HG03571 (cell line): ENCODE results near the gene FGGY.
"Not testable (repeated sequence)": the region's sequence is repeated elsewhere in the genome, so short reads cannot be mapped to it uniquely, and the experiment has no call there.

ENCODE experiments used
- ATAC-seq: cut with Tn5 transposase; IDR thresholded peaks from one replicate; pipeline ENCODE4 v1.9.1; 2021; ENCODE audit not compliant: unreplicated experiment

Gene FGGY

GRCh38 chr1:59433440-59433813, 136.5 kb downstream of the FGGY start:
- no peak for ATAC-seq

GRCh38 chr1:59434336-59434735, 137.4 kb downstream of the FGGY start:
- no peak for ATAC-seq

GRCh38 chr1:59436637-59437036, 139.7 kb downstream of the FGGY start:
- ATAC-seq: no peak

- no peak for ATAC-seq
Measured at GRCh38 chr1:59438058-59438560, 141.2 kb downstream of the FGGY start.

GRCh38 chr1:59442492-59442891, 145.6 kb downstream of the FGGY start:
- no peak for ATAC-seq

GRCh38 chr1:59443310-59443709, 146.4 kb downstream of the FGGY start:
- ATAC-seq: no peak

- no peak for ATAC-seq
Measured at GRCh38 chr1:59444520-59444919, 147.6 kb downstream of the FGGY start.

- no peak for ATAC-seq
Measured at GRCh38 chr1:59445040-59445439, 148.1 kb downstream of the FGGY start.

DNA sequence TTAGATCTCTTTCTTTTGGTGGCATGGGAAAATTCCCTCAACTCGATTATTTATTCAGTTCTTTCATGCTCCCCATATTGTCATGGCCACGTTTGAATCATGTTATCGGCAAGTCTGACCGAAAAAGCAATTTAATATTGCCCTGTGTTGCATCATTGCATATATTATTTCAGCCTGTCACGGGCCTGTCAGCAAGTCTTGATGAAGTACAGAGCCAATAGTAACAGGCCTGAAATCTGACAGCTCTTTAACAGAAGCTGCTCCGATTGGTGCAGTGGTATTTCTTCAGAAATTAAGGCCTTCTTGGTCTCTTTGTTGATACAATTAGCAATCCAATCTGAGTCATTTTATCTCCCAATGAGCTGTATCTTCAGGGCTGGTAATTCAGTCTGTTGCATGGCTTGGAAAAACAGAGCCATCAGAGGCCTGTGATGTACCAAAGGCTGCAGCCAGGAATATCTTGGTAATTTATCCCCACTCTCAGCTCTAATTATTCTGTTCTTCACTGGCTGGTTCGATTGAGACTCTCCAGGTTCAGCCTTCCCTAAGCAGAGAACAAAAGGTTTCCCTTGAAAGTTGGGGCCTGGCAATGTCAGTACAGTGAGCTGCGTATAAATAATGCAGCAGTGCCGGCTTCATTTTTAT, 149.5 kb downstream of the FGGY start:
- ATAC-seq: no peak

DNA sequence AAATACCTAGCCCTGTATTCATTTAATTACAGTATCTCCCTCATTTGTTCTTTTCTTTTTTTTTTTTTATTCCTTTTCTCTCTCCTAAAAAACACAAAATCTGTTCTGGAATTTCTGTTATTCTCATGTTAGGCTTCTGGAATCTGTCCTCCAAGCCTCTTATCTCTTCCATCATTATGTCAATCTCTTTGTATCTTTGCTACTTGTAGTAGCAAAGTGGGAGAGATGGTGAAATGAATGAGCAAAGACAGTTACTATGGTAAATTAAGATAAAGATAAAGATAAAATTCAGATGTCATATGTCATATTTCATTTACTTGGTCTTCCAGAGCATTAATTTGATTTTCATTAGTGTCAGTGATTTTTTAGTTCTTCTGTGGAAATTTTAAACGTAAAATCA, 155.1 kb downstream of the FGGY start:
- no peak for ATAC-seq

- ATAC-seq: no peak
Measured at GRCh38 chr1:59452559-59452958, 155.7 kb downstream of the FGGY start.

DNA sequence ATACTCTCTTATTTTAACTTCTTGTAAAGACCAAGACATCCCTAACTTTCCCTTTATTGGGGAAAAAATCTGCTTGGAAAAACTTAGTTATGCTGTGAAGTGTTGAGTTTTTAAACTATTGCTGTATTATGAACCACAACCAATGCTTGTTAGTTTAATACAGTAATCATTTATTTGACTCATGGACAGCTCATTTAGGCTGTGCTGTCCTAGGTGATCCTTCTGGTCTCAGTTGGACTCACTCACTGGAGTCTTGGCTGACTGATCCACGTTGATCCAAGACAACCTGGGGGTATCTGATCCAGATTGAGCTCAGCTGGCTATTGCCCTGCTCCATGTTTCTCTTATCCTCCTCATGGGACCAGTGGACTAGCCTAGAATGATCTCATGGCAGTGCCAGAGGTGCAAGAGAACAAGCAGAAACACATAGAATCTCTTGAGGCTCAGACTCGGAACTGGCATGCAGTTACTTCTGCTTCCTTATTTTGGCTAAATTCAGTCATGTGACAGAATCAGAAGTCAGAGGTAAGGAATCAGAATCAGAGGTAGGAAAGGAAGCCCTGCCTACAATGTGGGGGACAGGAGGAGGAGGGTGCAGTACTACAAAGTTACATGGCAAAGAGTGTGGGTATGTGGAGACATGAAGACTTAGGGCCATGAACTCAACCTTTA, 156.5 kb downstream of the FGGY start:
- no peak for ATAC-seq

- ATAC-seq: no peak
Measured at GRCh38 chr1:59455206-59455605, 158.3 kb downstream of the FGGY start.

GRCh38 chr1:59457786-59458185, 160.9 kb downstream of the FGGY start:
- ATAC-seq: no peak

GRCh38 chr1:59458884-59459283, 162.0 kb downstream of the FGGY start:
- ATAC-seq: no peak

DNA sequence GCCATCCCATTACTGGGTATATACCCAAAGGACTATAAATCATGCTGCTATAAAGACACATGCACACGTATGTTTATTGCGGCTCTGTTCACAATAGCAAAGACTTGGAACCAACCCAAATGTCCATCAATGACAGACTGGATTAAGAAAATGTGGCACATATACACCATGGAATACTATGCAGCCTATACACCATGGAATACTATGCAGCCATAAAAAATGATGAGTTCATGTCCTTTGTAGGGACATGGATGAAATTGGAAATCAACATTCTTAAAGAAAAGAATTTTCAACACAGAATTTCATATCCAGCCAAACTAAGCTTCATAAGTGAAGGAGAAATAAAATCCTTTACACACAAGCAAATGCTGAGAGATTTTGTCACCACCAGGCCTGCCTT, 166.0 kb downstream of the FGGY start:
- not testable (repeated sequence) for ATAC-seq

DNA sequence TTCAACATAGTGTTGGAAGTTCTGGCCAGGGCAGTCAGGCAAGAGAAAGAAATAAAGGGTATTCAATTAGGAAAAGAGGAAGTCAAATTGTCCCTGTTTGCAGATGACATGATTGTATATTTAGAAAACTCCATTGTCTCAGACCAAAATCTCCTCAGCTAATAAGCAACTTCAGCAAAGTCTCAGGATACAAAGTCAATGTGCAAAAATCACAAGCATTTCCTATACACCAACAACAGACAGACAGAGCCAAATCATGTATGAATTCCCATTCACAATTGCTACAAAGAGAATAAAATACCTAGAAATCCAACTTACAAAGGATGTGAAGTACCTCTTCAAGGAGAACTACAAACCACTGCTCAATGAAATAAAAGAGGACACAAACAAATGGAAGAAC, 168.6 kb downstream of the FGGY start:
- ATAC-seq: not testable (repeated sequence)

- no peak for ATAC-seq
Measured at GRCh38 chr1:59468828-59469428, 172.0 kb downstream of the FGGY start.

DNA sequence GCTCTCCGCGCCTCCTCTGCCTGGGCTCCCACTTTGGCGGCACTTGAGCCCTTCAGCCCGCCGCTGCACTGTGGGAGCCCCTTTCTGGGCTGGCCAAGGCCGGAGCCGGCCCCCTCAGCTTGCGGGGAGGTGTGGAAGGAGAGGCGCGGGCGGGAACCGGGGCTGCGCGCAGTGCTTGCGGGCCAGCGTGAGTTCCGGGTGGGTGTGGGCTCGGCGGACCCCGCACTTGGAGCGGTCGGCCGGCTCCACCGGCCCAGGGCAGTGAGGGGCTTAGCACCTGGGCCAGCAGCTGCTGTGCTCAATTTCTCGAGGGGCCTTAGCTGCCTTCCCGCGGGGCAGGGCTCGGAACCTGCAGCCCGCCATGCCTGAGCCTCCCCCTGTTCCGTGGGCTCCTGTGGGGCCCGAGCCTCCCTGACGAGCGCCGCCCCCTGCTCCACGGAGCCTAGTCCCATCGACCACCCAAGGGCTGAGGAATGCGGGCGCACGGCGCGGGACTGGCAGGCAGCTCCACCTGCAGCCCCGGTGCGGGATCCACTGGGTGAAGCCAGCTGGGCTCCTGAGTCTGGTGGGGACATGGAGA, 175.2 kb downstream of the FGGY start:
- not testable (repeated sequence) for ATAC-seq

DNA sequence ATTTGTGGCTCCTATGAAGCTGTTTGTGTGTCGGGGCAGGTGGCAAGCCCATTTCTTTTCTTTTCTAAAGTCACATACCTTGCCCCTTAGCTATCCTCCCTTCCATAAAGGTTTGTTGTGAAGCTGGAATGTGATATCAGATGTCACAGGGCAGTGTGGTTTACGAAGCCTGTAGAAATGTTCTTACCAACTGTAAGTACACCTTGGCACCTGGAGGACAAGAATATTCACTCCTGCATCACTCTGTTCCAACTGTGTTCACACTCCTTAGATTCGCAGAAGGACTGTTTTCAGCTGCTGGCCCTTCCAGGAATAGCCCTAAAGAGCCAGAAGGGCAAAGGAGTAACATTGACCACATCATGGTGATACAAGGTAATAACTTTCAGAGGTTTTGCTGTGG, 176.9 kb downstream of the FGGY start:
- no peak for ATAC-seq

GRCh38 chr1:59474496-59474895, 177.6 kb downstream of the FGGY start:
- no peak for ATAC-seq

- ATAC-seq: no peak
Measured at GRCh38 chr1:59475737-59476136, 178.8 kb downstream of the FGGY start.
